Measurements from ENCODE around the gene MTHFS.
"Not testable (repeated sequence)": the region's sequence is repeated elsewhere in the genome, so short reads cannot be mapped to it uniquely, and the experiment has no call there.

The MTHFS gene

DNA sequence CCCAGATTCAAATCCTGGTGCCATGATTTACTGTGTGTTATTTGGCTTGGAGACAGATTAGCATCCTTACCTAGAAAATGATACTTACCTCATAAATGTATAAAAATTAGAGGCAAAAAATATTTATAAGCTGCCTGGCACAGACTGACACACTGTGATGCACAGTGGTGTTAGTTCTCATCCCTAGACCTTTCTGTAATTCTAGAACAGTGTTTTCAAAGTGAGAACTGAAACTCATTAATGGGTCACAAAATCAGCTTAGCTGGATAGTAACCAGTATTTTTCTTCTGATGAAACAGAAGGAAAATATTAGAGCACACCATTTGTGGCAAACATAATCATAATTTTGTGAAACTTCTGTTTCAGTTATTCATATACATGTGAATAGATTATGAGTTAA, 17.9 kb upstream of the MTHFS start:
- DNase-seq: no peak

DNA sequence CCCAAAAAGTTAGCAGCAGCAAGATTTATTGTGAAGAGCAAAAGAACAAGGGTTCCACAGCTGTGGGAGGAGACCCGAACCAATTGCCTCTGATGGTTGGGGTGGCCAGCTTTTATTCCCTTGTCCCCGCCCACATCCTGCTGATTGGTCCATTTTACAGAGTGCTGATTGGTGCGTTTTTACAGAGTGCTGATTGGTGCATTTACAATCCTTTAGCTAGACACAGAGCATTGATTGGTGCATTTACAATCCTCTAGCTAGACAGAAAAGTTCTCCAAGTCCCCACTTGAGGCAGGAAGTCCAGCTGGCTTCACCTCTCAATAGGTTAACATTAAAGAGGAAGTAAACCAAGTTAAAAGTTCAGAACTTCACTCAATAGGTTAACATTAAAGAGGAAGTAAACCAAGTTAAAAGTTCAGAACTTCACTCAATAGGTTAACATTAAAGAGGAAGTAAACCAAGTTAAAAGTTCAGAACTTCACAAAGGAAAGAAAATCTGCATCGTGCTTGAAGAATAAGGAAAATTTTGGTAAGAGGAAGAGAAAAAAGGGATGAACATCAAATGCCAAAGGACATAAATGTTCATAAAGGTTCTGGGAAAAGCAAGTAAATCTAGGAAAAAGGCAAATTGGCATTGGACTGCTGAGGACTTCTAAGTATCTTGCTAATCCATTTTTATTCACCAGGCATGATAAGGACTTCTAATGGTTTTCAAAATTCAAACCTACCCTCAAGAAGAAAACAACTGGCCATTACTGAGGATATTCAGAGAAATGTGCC, 12.9 kb upstream of the MTHFS start:
- DNase-seq: not testable (repeated sequence)

DNA sequence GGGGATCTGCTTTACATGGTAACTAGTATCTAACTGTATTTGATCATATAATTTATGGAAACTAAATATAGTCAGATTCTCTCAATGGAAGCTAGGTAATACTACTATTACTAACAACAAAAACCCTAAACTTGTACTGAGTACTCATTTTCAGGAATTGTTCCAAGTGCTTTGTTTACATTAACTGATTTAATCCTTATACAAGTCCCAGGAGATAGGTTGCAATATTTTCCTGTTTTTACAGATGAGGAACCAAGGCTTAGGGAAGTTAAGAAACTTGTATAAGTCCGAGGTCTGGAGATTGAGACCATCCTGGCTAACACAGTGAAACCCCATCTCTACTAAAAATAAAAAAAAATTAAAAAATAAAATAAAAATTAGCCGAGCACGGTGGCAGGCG, 7.5 kb upstream of the MTHFS start:
- DNase-seq: no peak

DNA sequence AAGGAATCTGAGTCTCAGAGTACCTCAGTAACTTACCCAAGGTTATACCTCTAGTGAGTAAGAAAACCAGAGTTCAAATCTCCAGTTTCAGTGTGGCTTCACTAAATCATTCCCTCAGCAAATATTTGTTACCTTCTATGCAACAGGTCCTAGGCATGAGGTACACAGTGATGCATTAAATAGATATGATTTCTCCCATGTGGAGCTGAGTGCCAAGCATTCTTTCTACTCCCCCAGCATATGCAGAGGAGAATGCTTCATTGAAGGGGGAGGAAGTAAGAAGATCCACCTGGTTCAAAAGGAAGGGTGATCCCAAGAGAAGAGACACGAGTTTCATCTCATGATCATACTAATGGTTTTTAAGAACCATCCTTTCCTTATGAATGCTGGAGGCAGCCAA, 6.8 kb upstream of the MTHFS start:
- no peak for DNase-seq

DNA sequence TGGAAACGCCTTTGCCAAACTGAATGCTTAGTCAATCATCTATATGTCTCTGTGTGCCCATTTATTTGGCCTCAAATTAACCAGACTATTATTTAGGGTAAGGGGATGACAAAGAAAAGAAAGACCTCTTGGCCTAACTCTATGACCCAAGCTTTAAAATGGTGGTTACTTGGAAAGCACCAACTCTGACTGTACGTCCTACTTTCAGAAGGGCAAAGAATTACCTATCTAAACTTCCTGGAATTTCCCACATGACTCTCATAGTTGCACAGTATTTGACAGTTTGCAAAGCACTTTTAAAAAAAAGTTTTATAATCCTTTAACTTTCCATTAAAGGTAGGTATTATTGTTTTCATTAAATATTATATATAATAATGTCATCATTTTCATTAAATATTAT, 6.3 kb upstream of the MTHFS start:
- DNase-seq: no peak

DNA sequence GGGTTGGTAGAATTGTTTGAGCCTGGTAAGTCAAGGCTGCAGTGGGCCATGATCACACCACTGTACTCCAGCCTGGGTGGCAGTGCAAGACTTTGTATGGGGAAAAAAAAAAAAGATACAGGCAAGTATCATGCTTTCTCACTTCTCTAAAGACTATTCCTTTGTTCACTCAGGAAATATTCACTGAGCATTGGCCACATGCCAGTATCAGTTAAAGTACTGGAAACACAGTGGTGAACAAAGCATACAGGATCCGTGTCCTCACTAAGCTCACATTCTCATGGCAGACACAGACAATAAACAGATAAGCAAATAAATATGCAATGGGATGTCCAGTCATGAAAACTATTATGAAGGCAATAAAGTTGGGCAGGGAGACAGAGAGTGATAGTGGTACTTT, 5.1 kb upstream of the MTHFS start:
- DNase-seq: no peak

DNA sequence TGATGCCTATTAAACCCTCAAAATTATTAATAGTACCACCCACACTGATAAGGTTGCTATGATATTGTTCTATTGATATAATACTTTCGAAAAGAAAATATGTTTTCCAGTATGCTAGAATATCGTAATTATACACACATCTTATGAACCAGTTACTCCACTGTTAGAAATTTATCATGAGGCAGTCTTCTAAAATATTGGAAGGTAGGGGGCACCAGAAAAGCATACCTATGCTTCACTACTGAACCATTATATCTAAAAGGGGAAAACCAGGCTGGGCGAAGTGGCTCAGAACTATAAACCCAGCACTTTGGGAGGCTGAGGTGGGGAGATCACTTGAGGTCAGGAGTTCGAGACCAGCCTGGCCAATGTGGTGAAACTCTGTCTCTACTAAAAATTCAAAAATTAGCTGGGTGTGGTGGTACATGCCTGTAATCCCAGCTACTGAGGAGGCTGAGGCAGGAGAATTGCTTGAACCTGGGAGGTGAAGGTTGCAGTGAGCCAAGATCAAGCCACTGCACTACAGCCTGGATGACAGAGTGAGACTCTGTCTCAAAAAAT, 4.1 kb upstream of the MTHFS start:
- DNase-seq: not testable (repeated sequence)

DNA sequence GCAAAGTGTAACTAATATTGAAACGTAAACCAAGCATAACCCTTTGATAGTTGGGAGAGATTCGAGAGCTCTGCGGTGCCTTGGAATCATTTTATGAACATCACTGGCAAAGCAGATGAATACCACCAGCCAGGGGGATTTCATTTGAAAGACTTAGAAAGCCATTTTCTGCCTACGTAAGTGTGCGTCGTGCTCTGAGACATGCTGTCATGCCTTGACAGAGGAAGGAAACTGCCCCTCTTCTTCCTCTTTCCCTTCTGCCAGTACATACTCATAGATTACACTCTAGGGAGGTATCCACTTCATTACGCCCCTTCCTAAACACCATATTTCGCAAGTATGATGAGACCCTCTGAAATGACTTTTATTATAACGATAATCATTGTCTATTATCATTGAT, 3.3 kb upstream of the MTHFS start:
- DNase-seq: no peak

DNA sequence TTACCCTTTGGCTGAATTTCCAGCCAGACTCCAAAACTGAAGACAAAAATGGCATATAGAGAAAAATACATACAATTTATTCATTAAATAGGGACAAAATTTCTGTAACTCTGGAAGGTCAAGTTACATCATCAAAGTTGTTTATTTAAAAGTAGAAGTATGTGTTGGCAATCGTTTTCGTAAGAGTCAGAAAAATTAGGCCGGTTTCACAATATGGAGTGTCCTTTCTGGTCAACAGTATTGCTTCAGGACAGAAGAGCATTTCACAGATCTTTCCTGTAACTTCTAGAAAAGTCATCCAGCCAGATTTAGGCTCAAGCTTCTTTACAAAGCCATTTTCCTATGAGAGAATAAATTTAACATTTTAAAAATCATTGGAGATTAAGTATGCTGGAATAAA, 2.0 kb upstream of the MTHFS start:
- not testable (repeated sequence) for DNase-seq

DNA sequence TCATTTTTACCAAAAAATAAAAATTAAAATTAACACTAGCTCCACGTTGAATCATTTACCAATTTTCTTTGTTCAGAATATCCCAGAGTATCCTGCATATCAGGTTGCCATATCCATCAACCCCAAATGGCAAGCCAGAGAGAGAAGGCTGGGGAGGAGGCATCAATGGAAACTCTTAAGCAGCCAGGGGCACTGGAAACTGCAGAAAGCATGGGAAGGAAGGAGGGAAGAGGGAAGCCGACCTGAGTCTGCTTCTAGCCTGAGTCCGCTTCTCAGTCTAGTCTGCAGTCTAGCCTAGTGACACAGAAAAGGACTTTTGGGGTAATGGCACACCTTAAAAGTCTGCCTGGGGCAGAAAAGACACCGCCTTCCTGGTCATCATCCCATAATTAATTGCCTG, 1.6 kb upstream of the MTHFS start:
- DNase-seq: no peak

DNA sequence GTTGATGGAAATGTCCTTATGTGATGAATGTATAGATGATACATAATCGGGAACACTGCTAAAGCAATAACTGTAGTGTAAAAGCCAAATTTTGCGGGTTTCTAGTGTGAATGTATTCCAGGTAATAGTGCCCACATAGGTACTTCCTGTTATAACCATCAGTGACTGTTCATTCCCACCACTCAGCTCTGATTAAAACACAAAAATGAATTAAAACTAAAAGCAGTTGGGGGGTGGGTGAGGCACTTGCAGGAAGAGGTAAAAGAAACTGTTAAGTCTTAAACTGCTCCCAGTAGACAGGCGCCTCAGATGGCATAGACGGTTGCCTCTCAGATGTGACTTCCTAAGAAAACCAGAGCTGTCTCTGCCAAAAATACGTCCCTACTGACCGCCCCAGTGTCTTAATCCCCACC, 893 bp upstream of the MTHFS start:
- DNase-seq: peak; percentile 10

DNA sequence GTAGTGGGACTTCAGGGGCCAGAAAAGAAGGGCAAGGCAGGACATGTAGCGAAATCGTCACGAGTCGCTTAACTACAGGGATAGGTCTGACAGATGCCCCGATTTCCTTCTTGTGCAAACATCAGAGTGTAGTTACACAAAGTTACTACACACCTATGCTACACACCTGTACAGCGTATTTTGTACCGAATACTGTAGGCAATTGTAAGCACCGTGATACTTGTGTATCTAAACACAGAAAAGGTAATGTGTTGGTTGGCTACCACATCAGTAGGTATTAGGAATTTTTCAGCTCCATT, 515 bp upstream of the MTHFS start:
- no peak for DNase-seq

DNA sequence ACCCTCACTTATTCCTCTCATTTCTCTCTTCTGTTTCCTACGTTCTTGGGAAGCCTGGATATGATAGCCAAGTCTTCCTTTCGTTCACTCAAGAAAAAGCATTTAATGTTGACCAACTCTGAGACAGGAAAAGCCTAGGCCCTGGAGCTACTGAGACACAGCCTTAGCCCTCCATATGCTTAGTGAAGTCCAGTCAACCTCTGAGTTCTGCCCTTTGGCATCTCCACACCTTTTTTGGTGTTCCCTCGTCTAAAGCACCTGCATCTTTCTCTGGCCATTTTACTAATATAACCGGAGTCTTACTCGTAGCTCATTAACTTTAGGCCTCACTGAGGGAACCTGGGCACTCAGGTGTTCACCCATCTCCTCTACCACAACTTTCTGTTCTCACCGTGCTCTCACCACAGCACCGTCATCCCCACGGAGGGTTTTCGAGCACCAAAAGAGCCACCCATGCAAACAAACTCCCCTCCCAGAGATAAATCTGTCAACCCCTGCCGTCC, 632 bp downstream of the MTHFS start:
- no peak for DNase-seq

DNA sequence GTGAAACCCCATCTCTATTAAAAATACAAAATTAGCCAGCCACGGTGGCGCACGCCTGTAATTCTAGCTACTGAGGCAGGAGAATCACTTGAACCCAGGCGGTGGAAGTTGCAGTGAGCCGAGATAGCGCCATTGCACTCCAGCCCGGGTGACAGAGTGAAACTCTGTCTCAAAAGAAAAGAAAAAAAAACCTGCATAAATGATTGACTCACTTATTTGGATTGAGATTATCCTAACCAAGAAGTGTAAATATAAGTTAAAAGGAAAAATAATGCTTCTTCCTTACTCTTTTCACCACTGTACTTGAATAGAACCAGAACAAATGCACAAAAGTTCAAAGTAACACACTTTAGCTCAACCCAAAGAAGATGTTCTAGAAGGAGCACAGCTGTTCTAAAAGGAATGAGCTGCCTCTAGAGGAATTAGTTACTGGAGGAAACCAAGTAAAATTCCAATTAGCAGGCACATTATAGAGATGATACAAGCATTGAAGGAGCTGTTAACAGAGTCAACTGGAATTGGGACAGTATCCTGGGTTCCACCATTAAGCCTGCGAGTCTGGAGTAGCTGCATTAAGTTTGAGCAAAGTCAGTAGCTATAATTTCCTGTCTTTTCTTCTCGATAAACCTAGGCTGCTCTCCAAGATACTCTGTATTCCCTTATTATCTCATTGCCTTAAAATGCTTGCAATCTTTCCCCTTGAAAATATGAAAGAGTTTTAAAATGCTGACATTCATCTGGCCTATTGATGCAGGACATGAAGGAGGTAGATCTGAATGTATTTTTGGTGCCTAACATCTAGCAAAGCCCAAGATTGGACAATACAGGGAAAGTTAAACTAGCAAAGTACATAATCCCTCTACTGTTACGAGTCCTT, 9.5 kb downstream of the MTHFS start:
- DNase-seq: no peak

DNA sequence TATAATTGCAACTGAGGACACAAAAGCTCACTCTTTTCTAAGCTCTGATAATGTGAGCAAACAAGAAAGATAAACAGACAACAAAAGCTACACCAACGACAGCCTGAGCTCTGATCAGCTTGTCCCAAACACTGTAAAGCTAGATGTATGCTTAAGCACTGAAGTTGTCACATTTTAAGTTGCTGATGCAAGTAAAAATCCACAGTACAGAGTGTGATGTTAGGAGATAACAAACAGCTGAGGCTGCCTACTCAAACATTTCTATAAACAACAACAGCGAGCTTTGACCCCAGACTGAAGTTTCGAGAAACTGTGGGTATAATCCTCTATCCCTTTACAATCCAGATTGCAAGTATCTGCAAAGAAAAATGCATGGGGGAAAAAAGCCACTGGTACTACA, 10.7 kb downstream of the MTHFS start:
- DNase-seq: no peak

DNA sequence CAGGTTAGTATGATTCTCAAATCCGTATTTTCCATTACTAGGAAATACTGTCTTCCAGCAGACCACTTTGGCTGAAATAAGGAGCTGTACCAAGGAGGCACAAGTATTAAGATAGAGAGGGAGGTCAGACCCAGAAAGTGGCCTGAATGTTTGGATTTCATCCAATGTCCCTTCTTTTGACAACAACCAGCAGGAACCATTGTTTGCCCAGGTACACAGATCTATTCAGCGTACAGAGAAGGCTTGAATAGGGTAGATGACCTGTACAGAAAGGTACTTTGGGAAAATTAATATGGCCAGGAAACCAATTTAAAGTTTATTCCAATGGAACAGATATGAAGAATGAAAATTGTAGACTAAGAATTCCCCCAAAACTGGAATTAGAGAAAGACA, 12.6 kb downstream of the MTHFS start:
- no peak for DNase-seq

DNA sequence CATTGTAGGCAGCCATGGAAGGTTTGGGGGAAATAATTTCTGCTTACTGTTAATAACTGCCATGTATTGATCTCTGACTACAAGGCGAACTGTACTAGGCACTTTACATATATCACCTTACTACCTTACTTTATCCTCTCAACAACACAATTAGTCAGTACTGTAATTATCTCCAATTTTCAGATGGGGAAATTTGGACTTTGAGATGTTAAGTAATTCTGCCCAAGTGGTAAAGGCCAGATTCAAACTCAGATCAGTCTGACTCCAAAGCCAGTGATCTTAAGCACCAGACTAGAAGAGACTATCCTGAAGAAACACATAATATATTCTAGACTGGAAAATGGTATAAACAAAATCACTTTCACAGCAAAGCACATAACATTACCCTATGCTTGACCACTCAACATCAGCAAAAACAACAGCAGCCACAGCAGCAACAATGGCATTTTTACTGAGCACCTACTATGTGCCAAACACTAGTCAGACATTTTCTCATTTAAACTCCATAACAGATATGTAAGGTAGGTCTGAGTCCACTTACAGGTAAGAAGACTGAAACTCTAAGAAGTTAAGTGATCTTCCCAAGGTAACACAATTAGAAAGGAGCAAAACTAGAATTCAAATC, 13.1 kb downstream of the MTHFS start:
- no peak for DNase-seq

DNA sequence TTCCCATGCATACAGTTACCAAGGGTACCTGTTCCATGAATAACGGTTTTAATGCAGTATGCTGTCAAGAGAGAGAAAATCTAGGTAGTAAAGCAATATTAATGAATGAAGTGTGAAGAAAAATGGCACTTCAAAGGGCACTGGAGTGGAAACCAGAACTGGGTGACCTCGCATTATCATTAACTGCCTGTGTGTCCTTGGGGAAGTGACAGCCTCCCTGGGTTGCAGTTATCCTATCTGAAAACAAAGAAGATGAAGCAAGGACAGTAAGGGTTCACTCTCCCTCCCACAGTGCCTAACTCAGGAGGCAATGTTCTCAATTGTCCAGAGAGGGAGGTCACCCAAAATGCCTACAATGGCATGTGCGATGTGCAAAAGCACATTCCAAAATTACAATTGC, 15.1 kb downstream of the MTHFS start:
- no peak for DNase-seq

DNA sequence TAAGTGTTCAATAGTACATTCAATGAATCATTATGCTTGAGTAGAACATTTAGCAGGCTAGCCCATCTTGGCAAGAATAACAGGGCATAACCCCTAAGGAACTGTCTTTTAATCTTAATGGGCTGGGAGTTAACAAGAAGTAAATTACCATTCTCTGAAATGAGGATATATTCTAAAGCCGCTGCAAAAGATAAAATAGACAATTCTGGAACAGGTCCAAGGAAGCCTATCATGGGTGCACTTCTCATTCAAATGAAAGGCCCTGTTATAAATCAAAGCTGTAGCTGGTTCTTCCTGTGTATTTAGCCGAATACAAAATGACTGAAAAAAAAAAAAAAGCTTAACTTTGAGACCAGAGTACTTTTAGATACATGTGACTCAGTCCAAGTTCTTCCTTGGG, 15.6 kb downstream of the MTHFS start:
- no peak for DNase-seq

DNA sequence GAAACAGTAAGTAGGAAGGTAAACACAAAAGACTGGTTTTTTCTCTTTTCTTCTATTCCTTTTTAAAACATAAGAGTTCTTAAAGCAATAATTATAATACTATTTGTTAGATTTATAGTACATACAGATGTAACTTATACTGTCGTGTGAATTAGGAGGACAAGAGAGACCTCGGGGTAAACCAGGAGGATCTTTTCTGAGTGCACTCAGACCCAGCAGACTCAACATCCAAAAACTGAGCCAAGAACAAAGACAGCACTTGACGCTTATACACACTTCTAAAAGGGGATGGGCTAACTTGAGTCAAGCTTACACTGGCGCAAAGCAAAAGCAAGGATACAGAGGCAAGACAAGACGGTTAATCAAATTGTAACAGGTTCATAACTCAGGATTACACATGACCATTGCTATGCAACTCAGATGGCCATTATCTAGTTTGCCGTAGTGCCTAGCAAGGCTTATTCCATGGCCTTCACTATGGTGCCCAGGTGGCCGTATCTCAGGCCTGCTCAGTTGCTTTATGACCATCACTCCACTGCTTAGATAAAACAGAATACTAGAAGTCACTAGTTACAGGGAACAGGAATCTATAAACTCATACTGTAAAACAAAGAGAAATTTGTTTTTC, 18.6 kb downstream of the MTHFS start:
- no peak for DNase-seq

DNA sequence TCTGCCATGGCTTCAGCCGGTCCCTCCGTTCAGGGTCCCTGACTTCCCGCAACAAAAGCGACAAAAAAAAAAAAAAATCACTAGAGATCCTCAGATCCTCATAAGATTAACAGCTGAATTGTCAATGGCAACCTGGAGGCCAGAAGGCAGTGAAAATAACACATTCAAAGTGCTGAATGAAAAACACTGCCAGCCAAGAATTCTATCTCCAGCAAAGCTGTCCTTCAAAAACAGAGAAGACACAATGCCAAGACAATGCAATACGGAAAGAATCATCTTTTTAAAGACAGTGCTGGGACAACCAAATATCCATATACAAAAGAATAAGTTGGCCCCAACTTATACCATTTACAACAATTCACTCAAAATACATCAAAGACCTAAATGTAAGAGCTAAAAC, 21.6 kb downstream of the MTHFS start:
- DNase-seq: no peak

DNA sequence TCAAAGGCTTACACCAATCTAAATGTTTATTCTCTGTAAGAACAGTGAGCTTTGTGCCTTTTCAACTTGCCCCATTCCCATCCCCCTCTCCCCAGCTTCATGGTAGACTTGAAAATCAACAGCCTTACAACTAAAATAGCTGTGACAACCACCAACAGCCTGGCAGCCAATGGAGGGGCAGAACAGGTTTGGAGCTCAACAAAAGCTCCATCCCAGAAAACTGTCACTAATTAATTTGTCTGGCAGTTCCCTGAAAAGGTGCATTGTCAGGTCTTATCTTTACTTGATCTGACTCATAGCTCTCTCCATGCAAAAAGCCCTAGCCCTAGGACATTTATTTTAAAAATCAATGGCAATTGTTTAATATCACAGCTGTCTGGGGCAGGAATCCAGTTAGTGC, 22.6 kb downstream of the MTHFS start:
- no peak for DNase-seq

DNA sequence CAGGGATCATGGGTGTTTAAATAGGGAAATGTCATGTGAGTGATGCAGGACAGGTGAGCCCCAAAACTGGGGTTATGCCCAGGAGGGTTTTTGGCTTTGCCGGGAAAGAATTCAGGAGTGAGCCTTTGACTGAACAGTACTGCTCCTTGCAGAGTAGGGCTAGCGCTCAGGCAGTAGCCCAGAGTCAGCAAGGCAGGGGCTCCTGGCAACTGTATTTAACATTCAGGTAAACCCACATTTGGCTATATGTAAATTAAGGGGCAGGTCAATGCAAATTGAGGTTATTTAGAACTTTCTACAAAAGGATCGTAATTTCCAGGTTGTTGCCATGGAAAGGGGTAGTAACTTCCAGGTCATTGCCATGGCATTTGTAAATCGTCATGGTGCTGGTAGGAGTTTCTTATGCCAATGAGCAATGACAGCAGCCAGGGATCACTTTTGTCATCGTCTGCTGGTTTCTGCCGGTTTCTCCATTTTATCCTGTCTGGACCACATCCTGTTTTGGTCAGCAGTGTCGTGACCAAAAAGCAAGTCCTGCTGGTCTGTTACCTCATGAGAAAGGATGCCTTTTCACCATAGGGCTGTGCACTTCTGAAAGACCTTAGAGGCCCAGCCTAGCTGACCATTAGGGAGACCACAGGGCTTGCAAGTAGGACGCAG, 24.3 kb downstream of the MTHFS start:
- DNase-seq: no peak

Measured in stimulated activated CD4-positive, alpha-beta T cell treated with anti-CD3 and anti-CD28 coated beads, Interleukin-12 subunit alpha, Interleukin-12 subunit beta, amount 100 ng/mL, for 4 hours (primary cell).